Stimulated activated naive CD8-positive, alpha-beta T cell treated with anti-CD3 and anti-CD28 coated beads, Interleukin-15, Interleukin-2, amounts not matched to agents 100 ng/mL and 50 ng/mL, for 24 hours (primary cell): ENCODE data around the gene TENT5C.

ENCODE experiments used
- H3K27ac Mint-ChIP-seq: one replicate; pipeline ENCODE4 v1.8.0; 2021; ENCODE audit warnings: mild to moderate bottlenecking, mixed read lengths
- H3K27me3 Mint-ChIP-seq: one replicate; pipeline ENCODE4 v1.8.0; 2021; ENCODE audit warnings: mixed read lengths
- H3K36me3 Mint-ChIP-seq: one replicate; pipeline ENCODE4 v1.8.0; 2021; ENCODE audit warnings: low read depth, mixed read lengths
- H3K4me1 Mint-ChIP-seq: one replicate; pipeline ENCODE4 v1.8.0; 2021; ENCODE audit warnings: low read depth, mixed read lengths
- H3K4me3 Mint-ChIP-seq: one replicate; pipeline ENCODE4 v1.8.0; 2021; ENCODE audit warnings: mild to moderate bottlenecking, mixed read lengths
- H3K9me3 Mint-ChIP-seq: one replicate; pipeline ENCODE4 v1.8.0; 2021; ENCODE audit warnings: mixed read lengths

The TENT5C gene

DNA sequence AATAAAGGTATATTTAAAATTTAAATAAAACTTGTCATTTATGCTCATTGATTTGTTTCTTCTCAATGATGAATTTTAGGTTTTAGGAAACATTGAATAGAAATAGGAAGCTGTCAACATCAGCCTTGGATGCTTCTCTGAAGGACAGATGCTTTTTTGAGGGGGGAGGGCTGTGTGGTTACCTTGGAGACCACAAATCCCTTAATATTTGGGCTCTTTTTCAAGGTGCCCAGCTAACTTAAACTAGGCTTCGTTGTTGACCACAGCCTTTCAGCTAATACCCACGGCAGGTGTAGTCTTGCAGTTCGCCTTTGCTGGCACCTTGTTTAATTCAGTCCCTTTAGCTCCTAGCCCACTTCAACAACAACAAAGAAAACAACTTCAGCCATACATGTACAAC is 22.5 kb downstream of the TENT5C start:
- H3K27me3 Mint-ChIP-seq, result peaks cover 6% of the 10 kb centered on the region
- H3K27ac Mint-ChIP-seq, result no peak overlapping the region
- peaks cover 25% of the 10 kb centered on the region for H3K4me1 Mint-ChIP-seq

DNA sequence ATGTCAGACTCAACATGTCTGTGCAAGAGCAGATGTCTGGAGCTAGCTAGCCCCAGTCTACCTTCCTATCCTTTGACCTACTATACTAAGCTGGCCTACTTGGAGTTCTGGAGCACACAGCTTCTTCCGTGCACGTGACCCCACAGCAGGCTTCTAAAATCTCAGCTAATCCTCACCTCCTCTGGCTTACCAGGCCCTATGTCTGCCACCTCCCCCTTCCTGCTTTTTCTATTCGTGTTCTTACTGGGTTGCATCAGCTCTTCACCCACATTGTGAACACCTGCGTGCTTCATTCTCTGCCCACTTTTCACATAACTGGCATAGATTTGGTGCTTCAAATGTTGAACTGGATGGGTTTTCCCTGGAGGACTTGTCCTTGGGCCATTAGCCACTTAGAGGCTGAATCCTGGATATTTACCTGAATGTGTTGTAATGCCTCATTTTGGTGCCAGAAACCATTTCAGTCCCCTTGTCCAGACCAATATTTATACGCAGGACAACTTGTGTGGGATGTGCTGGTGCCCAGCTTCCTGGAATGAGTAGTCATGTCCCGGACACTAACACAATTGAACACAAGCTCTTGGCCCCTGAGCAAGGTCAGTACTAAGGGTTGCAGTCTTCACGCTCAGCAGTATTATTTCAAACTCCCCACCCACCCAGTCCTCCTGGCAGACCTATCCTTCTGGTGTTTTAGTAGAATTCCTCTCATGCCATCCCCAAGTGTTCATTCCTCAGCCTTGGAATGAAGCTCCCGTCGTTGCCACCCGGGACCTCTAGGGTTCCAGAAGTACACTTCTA is 24.0 kb downstream of the TENT5C start:
- H3K27me3 Mint-ChIP-seq, result peaks cover 6% of the 10 kb centered on the region
- H3K36me3 Mint-ChIP-seq, result peaks cover 17% of the 10 kb centered on the region
- peaks cover 25% of the 10 kb centered on the region for H3K4me1 Mint-ChIP-seq
- H3K9me3 Mint-ChIP-seq, result no peaks in the 10 kb centered on the region
- no peak overlapping the region for H3K27ac Mint-ChIP-seq
- no peak overlapping the region for H3K4me3 Mint-ChIP-seq

More for the DNA sequence above, 22.5 kb downstream of the TENT5C start:
- Mint-ChIP-seq H3K9me3 (no peaks in the 10 kb centered on the region), H3K4me3 (no peak overlapping the region), H3K36me3 (peaks cover 32% of the 10 kb centered on the region)

DNA sequence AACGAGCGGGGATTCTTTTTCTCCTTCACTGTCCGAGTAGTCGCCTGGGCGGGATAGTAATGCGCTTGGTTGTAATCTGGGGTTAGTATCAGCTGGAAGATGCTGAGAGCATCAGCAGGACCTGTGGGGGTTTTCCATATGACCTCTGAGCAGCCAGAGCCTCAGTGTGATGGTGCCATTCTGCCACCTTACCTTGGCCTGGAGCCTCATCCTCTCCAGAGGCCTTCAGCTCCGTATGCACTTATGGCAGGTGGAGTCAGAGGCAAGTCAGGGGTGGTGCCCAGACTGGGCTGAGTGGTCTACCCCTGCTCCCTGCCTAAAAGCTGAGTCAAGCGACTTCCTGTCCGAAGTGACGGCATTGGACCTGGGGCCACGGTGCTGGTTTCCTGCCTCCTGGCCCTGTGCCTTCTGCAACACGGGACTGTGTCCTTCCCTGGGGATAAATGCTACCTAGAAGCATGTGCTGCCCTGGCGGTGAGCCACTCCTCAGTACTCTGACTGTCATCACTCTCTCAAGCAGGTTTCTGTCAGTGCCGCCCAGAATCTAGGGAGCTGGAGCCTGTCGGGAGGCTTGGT is 24.7 kb downstream of the TENT5C start:
- H3K4me3 Mint-ChIP-seq, result no peak overlapping the region
- no peak overlapping the region for H3K27ac Mint-ChIP-seq
- H3K9me3 Mint-ChIP-seq, result no peaks in the 10 kb centered on the region
- H3K27me3 Mint-ChIP-seq, result peaks cover 6% of the 10 kb centered on the region
- peaks cover 25% of the 10 kb centered on the region for H3K4me1 Mint-ChIP-seq
- peaks cover 11% of the 10 kb centered on the region for H3K36me3 Mint-ChIP-seq

DNA sequence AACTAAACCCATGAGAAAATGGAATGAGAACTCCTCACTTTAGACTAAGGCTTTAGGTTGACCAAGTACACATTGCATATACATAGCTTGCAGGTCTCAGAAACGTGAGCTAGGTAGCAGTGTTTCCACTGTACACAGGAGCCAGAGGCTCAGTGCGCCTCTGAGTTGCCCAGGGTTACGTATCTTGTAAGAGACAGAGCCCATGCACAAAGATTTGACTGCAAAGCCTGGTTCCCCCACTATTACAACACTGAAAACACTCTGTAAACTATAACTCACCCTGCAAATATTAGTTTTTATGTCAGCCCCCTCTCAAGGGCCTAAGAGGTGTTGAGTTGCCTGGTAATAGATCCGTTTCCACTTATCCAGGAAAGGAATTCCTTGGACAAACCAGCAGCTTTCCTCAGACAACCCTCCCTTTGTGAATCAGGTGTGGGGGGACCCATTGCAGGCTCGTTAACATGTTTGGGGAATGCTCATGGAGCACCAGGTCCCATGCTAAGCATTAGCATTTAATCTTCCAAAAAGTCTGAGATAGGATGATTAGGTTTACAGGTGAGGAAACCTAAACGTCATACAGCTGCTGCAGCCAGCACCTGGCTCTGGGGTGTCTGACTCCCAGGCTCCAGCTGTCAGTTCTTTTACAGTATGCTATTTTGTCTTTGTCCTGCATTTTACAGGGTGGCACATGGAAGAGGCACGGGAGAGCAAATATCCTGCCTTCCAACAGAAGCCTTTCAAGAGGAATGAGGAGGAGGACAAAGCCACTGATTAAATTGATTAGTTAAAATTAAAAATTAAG is 25.7 kb downstream of the TENT5C start:
- Mint-ChIP-seq H3K9me3 (no peaks in the 10 kb centered on the region), H3K36me3 (peaks cover 7% of the 10 kb centered on the region), H3K27me3 (peaks cover 17% of the 10 kb centered on the region), H3K27ac (no peak overlapping the region), H3K4me1 (peaks cover 31% of the 10 kb centered on the region), H3K4me3 (no peak overlapping the region)

DNA sequence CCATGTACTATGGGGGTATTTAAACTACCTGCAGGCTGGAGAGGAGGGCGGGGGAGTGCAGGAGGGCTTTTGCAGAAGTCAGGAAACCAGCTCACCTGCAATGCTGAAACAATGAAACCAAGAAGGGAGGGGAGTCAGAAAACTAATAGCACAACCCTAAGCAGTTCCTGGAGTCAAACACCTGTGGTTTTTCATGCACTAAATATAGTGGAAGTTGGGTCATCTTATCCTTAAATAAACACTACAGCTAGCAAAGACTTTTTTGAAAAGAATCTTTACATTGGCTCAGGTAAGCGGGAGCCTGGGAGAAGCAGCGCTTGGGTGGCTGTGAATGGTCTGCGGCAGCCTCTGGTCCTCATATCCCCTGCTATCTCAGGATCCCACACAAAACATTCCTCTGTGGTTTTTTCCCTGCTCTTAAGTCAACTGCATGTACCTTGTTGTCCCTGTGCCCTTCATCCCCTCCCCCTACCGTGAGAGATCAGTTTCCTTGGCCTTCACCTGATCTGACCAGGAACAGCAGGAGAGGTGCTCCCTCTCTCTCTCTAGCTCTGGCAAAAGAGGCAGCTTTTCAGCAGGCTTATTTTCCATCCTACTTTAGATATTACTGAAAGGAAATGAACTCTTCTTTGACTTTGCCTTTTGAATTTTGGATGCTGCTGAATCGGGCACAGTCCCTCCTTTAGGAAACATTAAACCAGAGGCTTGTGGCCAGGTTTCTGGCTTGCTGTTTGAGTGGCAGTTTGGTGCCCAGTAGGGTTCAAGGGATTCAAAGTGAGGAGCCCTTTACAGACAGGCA is 26.6 kb downstream of the TENT5C start:
- Mint-ChIP-seq H3K36me3 (peaks cover 7% of the 10 kb centered on the region), H3K4me3 (no peak overlapping the region), H3K27me3 (peaks cover 24% of the 10 kb centered on the region), H3K9me3 (no peaks in the 10 kb centered on the region), H3K27ac (no peak overlapping the region), H3K4me1 (peaks cover 33% of the 10 kb centered on the region)

DNA sequence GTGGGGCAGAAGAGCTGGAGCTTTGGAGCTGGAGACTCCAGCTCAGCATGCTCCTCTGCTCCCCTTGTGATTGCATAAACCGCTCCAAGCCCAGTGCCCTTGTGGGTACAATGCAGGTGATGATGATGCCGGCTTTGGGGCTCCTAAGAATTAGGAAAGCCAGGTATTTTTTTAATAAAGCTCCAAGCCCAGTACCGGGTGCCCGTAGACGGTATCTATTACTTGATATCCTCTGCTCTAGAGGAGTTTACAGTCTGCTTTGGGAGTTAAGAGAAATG is 27.2 kb downstream of the TENT5C start:
- no peak overlapping the region for H3K4me3 Mint-ChIP-seq
- peaks cover 26% of the 10 kb centered on the region for H3K27me3 Mint-ChIP-seq
- H3K9me3 Mint-ChIP-seq, result no peaks in the 10 kb centered on the region
- peaks cover 30% of the 10 kb centered on the region for H3K4me1 Mint-ChIP-seq
- no peak overlapping the region for H3K27ac Mint-ChIP-seq
- peaks cover 7% of the 10 kb centered on the region for H3K36me3 Mint-ChIP-seq

DNA sequence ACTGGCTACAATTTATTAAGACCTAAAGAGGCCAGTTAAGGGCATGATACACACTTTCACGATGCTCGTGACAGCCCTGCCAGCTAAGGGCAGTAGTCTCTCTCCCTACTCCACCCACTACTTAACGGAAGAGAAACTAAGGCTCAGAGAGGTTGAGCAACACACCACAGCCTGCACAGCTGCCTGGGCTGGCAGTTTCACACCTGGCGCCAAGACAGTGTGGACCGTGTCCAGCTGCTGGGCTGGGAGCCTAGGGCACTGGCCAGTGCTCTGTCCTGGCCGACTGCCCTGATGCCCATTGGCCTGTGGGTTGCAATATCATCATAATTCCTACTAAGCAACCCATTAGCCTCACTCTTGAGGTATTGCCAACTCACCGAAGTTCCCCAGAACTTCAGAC is 27.6 kb downstream of the TENT5C start:
- H3K4me3 Mint-ChIP-seq, result no peak overlapping the region
- H3K27ac Mint-ChIP-seq, result no peak overlapping the region
- H3K9me3 Mint-ChIP-seq, result no peaks in the 10 kb centered on the region
- H3K4me1 Mint-ChIP-seq, result peaks cover 30% of the 10 kb centered on the region
- peaks cover 26% of the 10 kb centered on the region for H3K27me3 Mint-ChIP-seq
- H3K36me3 Mint-ChIP-seq, result peaks cover 7% of the 10 kb centered on the region

DNA sequence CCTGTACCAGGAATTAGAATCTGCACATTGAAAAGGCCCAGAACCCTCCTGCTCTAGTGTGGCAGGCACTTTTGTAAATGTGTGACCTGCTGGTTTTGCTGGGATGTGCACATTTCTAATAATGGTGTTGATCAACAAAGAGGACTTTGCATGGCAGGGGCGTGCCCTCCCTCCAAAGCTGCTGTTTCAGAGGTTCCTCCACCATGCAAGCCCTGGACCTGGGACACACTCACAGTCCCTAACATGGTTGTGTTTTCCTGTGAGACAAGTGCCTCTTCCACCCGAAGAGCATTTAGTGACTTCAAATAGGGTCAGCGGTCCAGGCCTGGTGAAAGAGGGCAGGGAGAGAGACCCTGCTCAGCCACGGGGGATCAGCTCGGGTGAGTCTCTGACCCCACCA is 28.1 kb downstream of the TENT5C start:
- H3K4me3 Mint-ChIP-seq, result no peak overlapping the region
- H3K27me3 Mint-ChIP-seq, result peaks cover 27% of the 10 kb centered on the region
- peaks cover 5% of the 10 kb centered on the region for H3K36me3 Mint-ChIP-seq
- peaks cover 26% of the 10 kb centered on the region for H3K4me1 Mint-ChIP-seq
- no peaks in the 10 kb centered on the region for H3K9me3 Mint-ChIP-seq
- no peak overlapping the region for H3K27ac Mint-ChIP-seq

DNA sequence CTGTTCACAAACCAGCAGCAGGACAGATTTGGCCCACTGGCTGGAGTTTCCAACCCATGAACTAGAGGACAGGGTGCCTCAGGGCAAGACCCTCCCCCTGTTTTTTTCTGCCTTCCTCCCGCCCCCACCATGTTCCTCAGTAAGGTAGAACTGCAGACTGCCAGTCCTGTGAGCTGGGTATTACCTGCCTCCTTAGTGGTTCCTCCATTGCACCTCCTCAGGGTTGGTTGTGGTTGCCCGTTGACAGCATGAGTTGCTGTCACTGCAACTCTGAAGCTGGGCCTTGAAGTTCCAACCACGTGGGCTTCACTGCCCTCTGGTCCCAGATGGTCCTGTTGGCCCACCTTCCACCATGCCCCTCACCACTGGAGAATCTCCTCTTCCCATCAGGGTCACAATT is 28.8 kb downstream of the TENT5C start:
- H3K36me3 Mint-ChIP-seq, result no peaks in the 10 kb centered on the region
- H3K4me1 Mint-ChIP-seq, result peaks cover 25% of the 10 kb centered on the region
- no peaks in the 10 kb centered on the region for H3K9me3 Mint-ChIP-seq
- H3K27me3 Mint-ChIP-seq, result peaks cover 25% of the 10 kb centered on the region
- H3K4me3 Mint-ChIP-seq, result no peak overlapping the region
- H3K27ac Mint-ChIP-seq, result no peak overlapping the region

DNA sequence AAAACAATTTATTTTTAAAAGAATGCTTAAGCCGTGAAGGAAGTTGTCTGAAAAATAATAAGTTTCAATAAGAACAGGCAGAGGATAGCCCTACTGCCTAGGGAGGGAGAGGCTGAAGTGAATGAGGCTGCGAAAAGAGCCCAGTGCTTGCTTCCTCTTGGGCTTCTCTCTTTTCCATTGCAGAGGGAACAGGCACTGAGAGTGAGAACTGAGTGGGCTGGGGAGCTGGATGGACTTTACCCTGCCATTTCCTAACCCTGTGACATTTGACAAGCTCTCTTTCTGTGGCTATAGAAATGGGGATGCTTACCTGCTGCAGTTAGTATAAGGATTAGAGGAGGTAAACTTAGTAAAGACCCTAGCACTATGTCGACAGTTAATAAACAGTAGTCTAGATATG is 30.0 kb downstream of the TENT5C start:
- Mint-ChIP-seq H3K4me1 (peaks cover 25% of the 10 kb centered on the region), H3K4me3 (no peak overlapping the region), H3K36me3 (no peaks in the 10 kb centered on the region), H3K27ac (no peak overlapping the region), H3K27me3 (peaks cover 33% of the 10 kb centered on the region), H3K9me3 (no peaks in the 10 kb centered on the region)

DNA sequence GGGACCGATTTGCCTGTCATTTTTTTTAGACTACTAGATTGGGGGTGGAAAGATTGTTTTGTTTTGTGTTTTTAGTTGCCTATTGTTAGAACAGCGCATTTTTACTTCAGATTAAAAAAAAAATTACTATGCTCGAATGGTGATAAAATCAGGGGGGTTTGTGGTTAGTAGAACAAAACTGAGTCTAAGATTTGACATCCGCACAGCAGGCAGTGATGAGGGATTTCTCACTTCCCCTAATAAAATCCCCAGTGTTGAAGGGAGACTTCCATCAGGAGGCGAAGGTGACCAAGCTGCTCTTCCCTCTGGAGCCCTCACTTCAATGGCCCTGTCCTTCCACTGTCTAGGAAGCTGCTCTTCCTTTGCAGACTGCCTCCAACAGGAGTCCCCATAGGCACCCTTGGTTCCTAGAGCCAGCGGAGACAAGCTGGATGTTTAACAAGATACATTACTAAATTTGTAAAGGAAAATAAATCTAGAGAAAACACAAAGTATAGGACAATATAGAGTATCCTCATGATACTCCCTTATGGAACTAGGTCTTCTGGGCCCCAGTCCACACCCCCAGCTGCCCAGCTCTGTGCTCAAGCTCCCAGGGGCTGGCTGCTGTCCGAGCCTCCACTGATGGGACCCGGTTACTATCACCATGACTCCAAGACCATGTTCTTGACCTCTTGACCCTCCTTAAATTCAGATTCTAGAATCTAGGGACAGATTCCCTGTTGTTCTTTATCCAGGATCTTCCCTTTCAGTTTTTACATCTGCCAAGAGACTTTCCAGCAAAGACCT is 31.0 kb downstream of the TENT5C start:
- Mint-ChIP-seq H3K36me3 (no peaks in the 10 kb centered on the region), H3K4me1 (peaks cover 25% of the 10 kb centered on the region), H3K9me3 (no peaks in the 10 kb centered on the region), H3K27me3 (peaks cover 33% of the 10 kb centered on the region), H3K4me3 (no peak overlapping the region), H3K27ac (peak overlapping the region; percentile 27)

DNA sequence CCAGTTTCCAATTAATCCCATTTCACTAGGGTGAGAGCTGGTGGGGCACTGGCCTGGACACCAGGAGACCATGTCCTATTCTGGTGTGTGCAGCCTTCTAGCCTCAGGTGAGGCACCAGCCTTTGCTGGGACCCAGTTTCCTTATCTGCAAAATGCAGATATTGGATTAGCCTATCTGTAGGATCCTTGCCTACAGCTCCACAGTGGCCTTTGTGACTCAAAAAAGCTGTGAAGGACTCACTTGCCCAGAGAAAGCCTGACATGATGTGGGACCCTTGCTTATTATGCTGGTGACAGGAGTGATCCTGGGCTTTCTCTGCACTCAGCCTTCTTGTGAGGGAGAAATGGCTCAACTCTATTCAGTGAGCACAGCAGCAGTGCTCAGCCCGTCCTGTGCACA is 32.3 kb downstream of the TENT5C start:
- H3K36me3 Mint-ChIP-seq, result no peaks in the 10 kb centered on the region
- no peak overlapping the region for H3K4me3 Mint-ChIP-seq
- H3K27me3 Mint-ChIP-seq, result peaks cover 33% of the 10 kb centered on the region
- peaks cover 17% of the 10 kb centered on the region for H3K4me1 Mint-ChIP-seq
- no peak overlapping the region for H3K27ac Mint-ChIP-seq
- no peaks in the 10 kb centered on the region for H3K9me3 Mint-ChIP-seq

DNA sequence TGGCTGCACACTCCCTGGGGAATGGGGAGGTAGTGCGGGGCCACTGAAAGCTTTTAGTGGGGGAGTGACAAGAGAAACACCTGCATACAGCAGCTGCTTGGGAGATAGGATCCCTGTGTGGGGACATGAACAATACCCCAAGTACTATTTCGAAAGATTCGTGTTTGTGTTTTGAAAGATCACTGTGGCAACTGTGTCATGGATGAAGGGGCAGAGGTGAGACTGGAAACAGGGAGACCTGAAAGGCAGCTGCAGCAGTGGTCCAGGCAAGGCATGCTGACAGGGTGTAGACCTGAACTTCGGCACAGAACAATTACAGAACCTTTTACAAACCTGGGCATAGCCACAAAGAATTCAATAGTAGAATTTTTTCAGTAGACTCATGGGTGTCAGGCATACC is 32.9 kb downstream of the TENT5C start:
- Mint-ChIP-seq H3K27ac (no peak overlapping the region), H3K9me3 (no peaks in the 10 kb centered on the region), H3K4me3 (no peak overlapping the region), H3K36me3 (no peaks in the 10 kb centered on the region), H3K27me3 (peaks cover 33% of the 10 kb centered on the region), H3K4me1 (peaks cover 17% of the 10 kb centered on the region)

DNA sequence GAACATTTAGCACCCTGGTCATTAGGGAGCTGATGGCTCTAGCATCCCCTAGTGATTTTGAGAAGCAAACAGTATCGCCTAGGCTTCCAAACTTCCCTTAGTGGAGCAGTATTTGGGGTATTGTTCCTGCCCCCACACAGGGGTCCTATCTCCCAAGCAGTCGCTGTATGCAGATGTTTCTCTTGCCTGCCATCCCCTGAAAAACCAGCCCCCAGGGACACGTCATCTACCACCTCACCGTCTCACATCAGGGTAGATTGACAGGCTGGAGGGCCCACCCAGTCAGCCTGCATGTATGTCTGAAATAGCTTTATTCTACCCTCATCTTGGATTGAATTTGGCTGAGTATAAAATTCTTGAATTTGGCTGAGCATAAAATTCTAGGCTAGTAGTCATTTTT is 33.9 kb downstream of the TENT5C start:
- no peaks in the 10 kb centered on the region for H3K9me3 Mint-ChIP-seq
- peaks cover 41% of the 10 kb centered on the region for H3K27me3 Mint-ChIP-seq
- H3K27ac Mint-ChIP-seq, result no peak overlapping the region
- peaks cover 17% of the 10 kb centered on the region for H3K4me1 Mint-ChIP-seq
- H3K36me3 Mint-ChIP-seq, result no peaks in the 10 kb centered on the region
- H3K4me3 Mint-ChIP-seq, result no peak overlapping the region
